ENCODE results near the gene BCL7B.
"Not testable (repeated sequence)": the region's sequence is repeated elsewhere in the genome, so short reads cannot be mapped to it uniquely, and the experiment has no call there.

Gene BCL7B

GRCh38 chr7:73496626-73497025 lies 60.9 kb downstream of the BCL7B start:
- in situ Hi-C loops (cut with MboI; ENCODE audit: low pct_unique_long_range_greater_than_20kb, low sequenced_read_pairs, unreplicated experiment), result no loop called here
- no peak for TF ChIP-seq CTCF (IDR thresholded peaks at IDR 0.05; ENCODE audit: extremely low read depth, insufficient read depth, missing control alignments)
- DNase-seq (ENCODE audit: low spot score), result no peak

- DNase-seq (ENCODE audit: low spot score); in situ Hi-C loops (cut with MboI; ENCODE audit: low pct_unique_long_range_greater_than_20kb, low sequenced_read_pairs, unreplicated experiment): not testable (repeated sequence)
These were observed 62.0 kb downstream of the BCL7B start for GRCh38 chr7:73495507-73495906.

GRCh38 chr7:73489976-73490375 lies 67.5 kb downstream of the BCL7B start:
- TF ChIP-seq CTCF (IDR thresholded peaks at IDR 0.05; ENCODE audit: extremely low read depth, insufficient read depth, missing control alignments), result no peak
- in situ Hi-C loops (cut with MboI; ENCODE audit: low pct_unique_long_range_greater_than_20kb, low sequenced_read_pairs, unreplicated experiment), result no loop called here
- DNase-seq (ENCODE audit: low spot score), result no peak

GRCh38 chr7:73487486-73487885 lies 70.0 kb downstream of the BCL7B start:
- no peak for DNase-seq (ENCODE audit: low spot score)
- in situ Hi-C loops (cut with MboI; ENCODE audit: low pct_unique_long_range_greater_than_20kb, low sequenced_read_pairs, unreplicated experiment), result no loop called here
- no peak for TF ChIP-seq CTCF (IDR thresholded peaks at IDR 0.05; ENCODE audit: extremely low read depth, insufficient read depth, missing control alignments)

All from GM13977 (cell line).